AG20443 (cell line): ENCODE measurements around the gene EGFL7.

ENCODE experiments used
- DNase-seq: peaks from one replicate; pipeline ENCODE4 v3.0.0; 2012; ENCODE audit warnings: low spot score, mixed read lengths

EGFL7 gene

GRCh38 chr9:136686794-136687711, 24.3 kb downstream of the EGFL7 start, which contains the start of gene AGPAT2:
AGPAT2 (minus strand) TSS chr9:136687457; CDS start chr9:136687357, 100 bp downstream.
- peak; percentile 87 for DNase-seq

- no peak for DNase-seq
Measured at GRCh38 chr9:136687721-136688223, 25.1 kb downstream of the EGFL7 start.

- no peak for DNase-seq
Measured at GRCh38 chr9:136688274-136689107, 25.8 kb downstream of the EGFL7 start.

- DNase-seq: no peak
Measured at GRCh38 chr9:136689108-136689460, 26.4 kb downstream of the EGFL7 start.

GRCh38 chr9:136690104-136690805, 27.5 kb downstream of the EGFL7 start:
- no peak for DNase-seq

GRCh38 chr9:136690806-136691261, 28.1 kb downstream of the EGFL7 start:
- DNase-seq: no peak

- DNase-seq: no peak
Measured at GRCh38 chr9:136691316-136692184, 28.8 kb downstream of the EGFL7 start.

- DNase-seq: no peak
Measured at GRCh38 chr9:136692185-136693134, 29.7 kb downstream of the EGFL7 start.

GRCh38 chr9:136693135-136693489, 30.4 kb downstream of the EGFL7 start:
- DNase-seq: no peak

- peak; percentile 56 for DNase-seq
Measured at GRCh38 chr9:136693490-136694162, 30.9 kb downstream of the EGFL7 start.

GRCh38 chr9:136694163-136694871, 31.6 kb downstream of the EGFL7 start:
- DNase-seq: peak; percentile 91

- no peak for DNase-seq
Measured at GRCh38 chr9:136694872-136695247, 32.1 kb downstream of the EGFL7 start.

- no peak for DNase-seq
Measured at GRCh38 chr9:136695435-136695895, 32.7 kb downstream of the EGFL7 start.

GRCh38 chr9:136695955-136696354, 33.2 kb downstream of the EGFL7 start:
- DNase-seq: no peak

- DNase-seq: no peak
Measured at GRCh38 chr9:136696502-136696901, 33.8 kb downstream of the EGFL7 start.

GRCh38 chr9:136697146-136697820, 34.6 kb downstream of the EGFL7 start:
- no peak for DNase-seq

GRCh38 chr9:136697821-136698526, 35.3 kb downstream of the EGFL7 start:
- no peak for DNase-seq
